NB4 (cell line): Measurements from ENCODE around the gene AP2A2.

ENCODE experiments used
- DNase-seq: peaks from one replicate; pipeline ENCODE4 v3.0.0; 2010; ENCODE audit warnings: low read depth
- H3K4me3 ChIP-seq: one replicate; pipeline ENCODE4 v1.5.1; 2011; ENCODE audit warnings: mild to moderate bottlenecking, low read depth, low read length, moderate library complexity
- CTCF ChIP-seq: IDR thresholded peaks from one replicate; pipeline ENCODE4 v1.5.1; 2012; ENCODE audit warnings: low read depth, low read length
- MAX ChIP-seq: IDR thresholded peaks from 2 replicates; pipeline ENCODE4 v1.6.1; 2011; ENCODE audit warnings: low read depth, low read length
- MYC ChIP-seq: IDR thresholded peaks from 2 replicates; pipeline ENCODE4 v1.6.1; 2011; ENCODE audit warnings: low read depth, low read length
- POLR2A ChIP-seq: IDR thresholded peaks from 2 replicates; pipeline ENCODE4 v1.6.1; 2011; ENCODE audit warnings: mild to moderate bottlenecking; ENCODE audit not compliant: insufficient read length; ENCODE audit errors: extremely low read depth

Gene AP2A2

GRCh38 chr11:909406-909805 is 16.3 kb upstream of the AP2A2 start:
- TF ChIP-seq MAX, result no peak
- no peak for TF ChIP-seq POLR2A
- no peak for TF ChIP-seq CTCF
- no peak for TF ChIP-seq MYC
- H3K4me3 ChIP-seq, result peak overlapping the region; percentile 73
- DNase-seq, result no peak

- H3K4me3 ChIP-seq, result peak overlapping the region; percentile 73
- TF ChIP-seq CTCF (no peak), MAX (no peak), MYC (peak; percentile 7; the same call in 1 of the 2 replicates), POLR2A (no peak)
- DNase-seq, result no peak
These were observed 15.6 kb upstream of the AP2A2 start for GRCh38 chr11:910044-910588.

- TF ChIP-seq CTCF, result no peak
- no peak; the same call in 1 of the 2 replicates for TF ChIP-seq MAX
- peak; percentile 45 for TF ChIP-seq POLR2A
- TF ChIP-seq MYC, result 0 out of 2 replicates have a peak, but pooled peaks have one; percentile 5
- peak within 1 kb of the TSS; percentile 73 for H3K4me3 ChIP-seq
- DNase-seq, result peak; percentile 89
These were observed 15.1 kb upstream of the AP2A2 start, which contains the start of gene CHID1 for GRCh38 chr11:910589-911030. TSS of gene CHID1 (minus strand) at chr11:910810. CDS start at chr11:904816, 5,994 bp downstream.

GRCh38 chr11:911031-911889 is 14.4 kb upstream of the AP2A2 start:
- DNase-seq, result peak; percentile 85
- H3K4me3 ChIP-seq, result peak overlapping the region; percentile 49
- peak; percentile 75 for TF ChIP-seq MYC
- no peak for TF ChIP-seq CTCF
- peak; percentile 70 for TF ChIP-seq MAX
- TF ChIP-seq POLR2A, result peak; percentile 67

GRCh38 chr11:911890-912219 is 13.8 kb upstream of the AP2A2 start:
- no peak overlapping the region for H3K4me3 ChIP-seq
- TF ChIP-seq POLR2A (no peak), CTCF (no peak), MYC (no peak), MAX (no peak)
- no peak for DNase-seq
